ENCODE data around the gene VKORC1L1.
"Not testable (repeated sequence)": the region's sequence is repeated elsewhere in the genome, so short reads cannot be mapped to it uniquely, and the experiment has no call there.

- TF ChIP-seq POLR2A (IDR thresholded peaks at IDR 0.05; ENCODE audit: extremely low read depth, insufficient read length); MAX (IDR thresholded peaks at IDR 0.05; ENCODE audit: low read depth, low read length): not testable (repeated sequence)
- TF ChIP-seq, protein P1, sequence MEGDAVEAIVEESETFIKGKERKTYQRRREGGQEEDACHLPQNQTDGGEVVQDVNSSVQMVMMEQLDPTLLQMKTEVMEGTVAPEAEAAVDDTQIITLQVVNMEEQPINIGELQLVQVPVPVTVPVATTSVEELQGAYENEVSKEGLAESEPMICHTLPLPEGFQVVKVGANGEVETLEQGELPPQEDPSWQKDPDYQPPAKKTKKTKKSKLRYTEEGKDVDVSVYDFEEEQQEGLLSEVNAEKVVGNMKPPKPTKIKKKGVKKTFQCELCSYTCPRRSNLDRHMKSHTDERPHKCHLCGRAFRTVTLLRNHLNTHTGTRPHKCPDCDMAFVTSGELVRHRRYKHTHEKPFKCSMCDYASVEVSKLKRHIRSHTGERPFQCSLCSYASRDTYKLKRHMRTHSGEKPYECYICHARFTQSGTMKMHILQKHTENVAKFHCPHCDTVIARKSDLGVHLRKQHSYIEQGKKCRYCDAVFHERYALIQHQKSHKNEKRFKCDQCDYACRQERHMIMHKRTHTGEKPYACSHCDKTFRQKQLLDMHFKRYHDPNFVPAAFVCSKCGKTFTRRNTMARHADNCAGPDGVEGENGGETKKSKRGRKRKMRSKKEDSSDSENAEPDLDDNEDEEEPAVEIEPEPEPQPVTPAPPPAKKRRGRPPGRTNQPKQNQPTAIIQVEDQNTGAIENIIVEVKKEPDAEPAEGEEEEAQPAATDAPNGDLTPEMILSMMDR (IDR thresholded peaks at IDR 0.05; ENCODE audit: low read depth, low read length), result not testable (repeated sequence)
Measured at GRCh38 chr7:65897289-65897688, 24.4 kb downstream of the VKORC1L1 start.

Data from NB4 (cell line).